ENCODE data around the gene ANKDD1B. TPM values are rescaled to one million over a fixed set of nuclear protein-coding genes. Genes with fewer than 3 reads are reported as not detected.
"Not testable (repeated sequence)": the region's sequence is repeated elsewhere in the genome, so short reads cannot be mapped to it uniquely, and the experiment has no call there.

Gene ANKDD1B
- total and polyA plus RNA-seq, 2 of the 13 experiments (the other 11 are each of a cell fraction or from before 2014, with no cell fraction given), result 0.12 to 0.27 TPM

- Histone ChIP-seq H3K4me2 (ENCODE audit: low read depth, low read length) (no peak overlapping the region), H3K9me3 (ENCODE audit: low read length) (no peaks in the 10 kb centered on the region), H2AFZ (ENCODE audit: low read length) (no peak overlapping the region), H3K36me3 (replicated peaks in 1 of 2; ENCODE audit: control insufficient read depth in 1 of 2, insufficient read depth in 2 of 2, low read length in 2 of 2) (no peaks in the 10 kb centered on the region), H3K79me2 (ENCODE audit: insufficient read depth, low read length) (no peaks in the 10 kb centered on the region), H3K4me3 (replicated peaks in 1 of 3; ENCODE audit: insufficient read depth in 1 of 3, low read depth in 2 of 3, low read length in 3 of 3) (no peak overlapping the region), H3K4me1 (ENCODE audit: insufficient read depth, low read length) (no peaks in the 10 kb centered on the region), H4K20me1 (ENCODE audit: insufficient read depth, low read length) (no peaks in the 10 kb centered on the region), H3K27ac (ENCODE audit: extremely low read length, insufficient read depth, low read length) (no peak overlapping the region), H3K27me3 (ENCODE audit: control insufficient read depth in 1 of 2, insufficient read depth in 2 of 2, low read length in 2 of 2) (no peaks in the 10 kb centered on the region), H3K9ac (ENCODE audit: insufficient read depth, low read depth, low read length) (no peak overlapping the region)
- TF ChIP-seq DR1 (CRISPR knock-in tag; IDR thresholded peaks at IDR 0.05), result no peak
- FAIRE-seq, result no peak
- WGBS (ENCODE audit: low lambda C conversion rate), result 90% methylated on average over 2 of the region's 2 CpGs
- ChIA-PET POLR2A (no interaction called here), CTCF (ENCODE audit: low intra/inter-chr PET ratio, low total read pairs) (no interaction called here)
- in situ Hi-C loops (cut with HindIII; ENCODE audit: extremely low pct_ligation_motif_present, low pct_unique_long_range_greater_than_20kb), result no loop called here
- no peak for DNase-seq (ENCODE audit: low spot score)
- intact Hi-C loops (cut with micrococcal nuclease; ENCODE audit: unreplicated experiment), result no loop called here
- ATAC-seq, result no peak
- BruUV-seq (replicated peaks), result no TSS peak
Measured at GRCh38 chr5:75603821-75604220, 7.4 kb upstream of the ANKDD1B start.

GRCh38 chr5:75607341-75607740, 3.9 kb upstream of the ANKDD1B start:
- H4K20me1 ChIP-seq (ENCODE audit: insufficient read depth, low read length); H3K4me1 ChIP-seq (ENCODE audit: insufficient read depth, low read length); H3K27ac ChIP-seq (ENCODE audit: extremely low read length, insufficient read depth, low read length); ATAC-seq; FAIRE-seq; H3K36me3 ChIP-seq (replicated peaks in 1 of 2; ENCODE audit: control insufficient read depth in 1 of 2, insufficient read depth in 2 of 2, low read length in 2 of 2); H3K4me3 ChIP-seq (replicated peaks in 1 of 3; ENCODE audit: insufficient read depth in 1 of 3, low read depth in 2 of 3, low read length in 3 of 3); H3K27me3 ChIP-seq (ENCODE audit: control insufficient read depth in 1 of 2, insufficient read depth in 2 of 2, low read length in 2 of 2); H2AFZ ChIP-seq (ENCODE audit: low read length); H3K4me2 ChIP-seq (ENCODE audit: low read depth, low read length); POLR2A ChIA-PET; DNase-seq (ENCODE audit: low spot score); H3K9me3 ChIP-seq (ENCODE audit: low read length); in situ Hi-C loops (cut with HindIII; ENCODE audit: extremely low pct_ligation_motif_present, low pct_unique_long_range_greater_than_20kb); H3K79me2 ChIP-seq (ENCODE audit: insufficient read depth, low read length); intact Hi-C loops (cut with micrococcal nuclease; ENCODE audit: unreplicated experiment); BruUV-seq (replicated peaks); CTCF ChIA-PET (ENCODE audit: low intra/inter-chr PET ratio, low total read pairs); H3K9ac ChIP-seq (ENCODE audit: insufficient read depth, low read depth, low read length): not testable (repeated sequence)
- 84% methylated on average over 5 of the region's 5 CpGs for WGBS (ENCODE audit: low lambda C conversion rate)

- ChIA-PET CTCF (ENCODE audit: low intra/inter-chr PET ratio, low total read pairs) (no interaction called here), POLR2A (no interaction called here)
- no peaks in the 10 kb centered on the region for H3K79me2 ChIP-seq (ENCODE audit: insufficient read depth, low read length)
- in situ Hi-C loops (cut with HindIII; ENCODE audit: extremely low pct_ligation_motif_present, low pct_unique_long_range_greater_than_20kb) (no loop called here), intact Hi-C loops (cut with micrococcal nuclease; ENCODE audit: unreplicated experiment) (no loop called here)
- WGBS (ENCODE audit: low lambda C conversion rate), result 85% methylated on average over 1 of the region's 1 CpG
- H3K4me1 ChIP-seq (ENCODE audit: insufficient read depth, low read length), result peaks cover 5% of the 10 kb centered on the region; the same call in 1 of the 2 replicates
- no peak for DNase-seq (ENCODE audit: low spot score)
- no TSS peak for BruUV-seq (replicated peaks)
- no peaks in the 10 kb centered on the region for H3K9me3 ChIP-seq (ENCODE audit: low read length)
- no peak overlapping the region for H3K27ac ChIP-seq (ENCODE audit: extremely low read length, insufficient read depth, low read length)
- no peak for ATAC-seq
- no peaks in the 10 kb centered on the region; a peak in 1 of 5 replicates for H3K27me3 ChIP-seq (ENCODE audit: control insufficient read depth in 1 of 2, insufficient read depth in 2 of 2, low read length in 2 of 2)
- H3K36me3 ChIP-seq (replicated peaks in 1 of 2; ENCODE audit: control insufficient read depth in 1 of 2, insufficient read depth in 2 of 2, low read length in 2 of 2), result no peaks in the 10 kb centered on the region
- no peak overlapping the region for H3K9ac ChIP-seq (ENCODE audit: insufficient read depth, low read depth, low read length)
- no peak overlapping the region for H3K4me2 ChIP-seq (ENCODE audit: low read depth, low read length)
- no peak overlapping the region for H3K4me3 ChIP-seq (replicated peaks in 1 of 3; ENCODE audit: insufficient read depth in 1 of 3, low read depth in 2 of 3, low read length in 3 of 3)
- no peaks in the 10 kb centered on the region for H4K20me1 ChIP-seq (ENCODE audit: insufficient read depth, low read length)
- FAIRE-seq, result no peak
- no peak overlapping the region for H2AFZ ChIP-seq (ENCODE audit: low read length)
- TF ChIP-seq EED (CRISPR knock-in tag; IDR thresholded peaks at IDR 0.05) (no peak), ZNF143 (CRISPR knock-in tag; IDR thresholded peaks at IDR 0.05) (no peak), ATF1 (CRISPR knock-in tag; IDR thresholded peaks at IDR 0.05) (no peak)
- TF ChIP-seq, protein P1, sequence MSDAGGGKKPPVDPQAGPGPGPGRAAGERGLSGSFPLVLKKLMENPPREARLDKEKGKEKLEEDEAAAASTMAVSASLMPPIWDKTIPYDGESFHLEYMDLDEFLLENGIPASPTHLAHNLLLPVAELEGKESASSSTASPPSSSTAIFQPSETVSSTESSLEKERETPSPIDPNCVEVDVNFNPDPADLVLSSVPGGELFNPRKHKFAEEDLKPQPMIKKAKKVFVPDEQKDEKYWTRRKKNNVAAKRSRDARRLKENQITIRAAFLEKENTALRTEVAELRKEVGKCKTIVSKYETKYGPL (CRISPR knock-in tag; IDR thresholded peaks at IDR 0.05), result no peak
- TF ChIP-seq, protein P2, sequence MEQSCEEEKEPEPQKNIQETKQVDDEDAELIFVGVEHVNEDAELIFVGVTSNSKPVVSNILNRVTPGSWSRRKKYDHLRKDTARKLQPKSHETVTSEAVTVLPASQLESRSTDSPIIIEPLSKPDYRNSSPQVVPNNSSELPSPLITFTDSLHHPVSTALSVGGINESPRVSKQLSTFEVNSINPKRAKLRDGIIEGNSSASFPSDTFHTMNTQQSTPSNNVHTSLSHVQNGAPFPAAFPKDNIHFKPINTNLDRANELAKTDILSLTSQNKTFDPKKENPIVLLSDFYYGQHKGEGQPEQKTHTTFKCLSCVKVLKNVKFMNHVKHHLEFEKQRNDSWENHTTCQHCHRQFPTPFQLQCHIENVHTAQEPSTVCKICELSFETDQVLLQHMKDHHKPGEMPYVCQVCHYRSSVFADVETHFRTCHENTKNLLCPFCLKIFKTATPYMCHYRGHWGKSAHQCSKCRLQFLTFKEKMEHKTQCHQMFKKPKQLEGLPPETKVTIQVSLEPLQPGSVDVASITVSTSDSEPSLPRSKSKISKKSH (CRISPR knock-in tag; IDR thresholded peaks at IDR 0.05; ENCODE audit: borderline replicate concordance), result no peak
Measured at GRCh38 chr5:75608870-75609269, 2.4 kb upstream of the ANKDD1B start.
